Neural cell (in vitro differentiated cells): ENCODE measurements around the gene AZIN2. TPM values are rescaled to one million over a fixed set of nuclear protein-coding genes. Genes with fewer than 3 reads are reported as not detected.
"Not testable (repeated sequence)": the region's sequence is repeated elsewhere in the genome, so short reads cannot be mapped to it uniquely, and the experiment has no call there.

Experiments
- H2AFZ ChIP-seq: fragments of 200-600, 300-800 bp; sonication (generic), shearing (Covaris generic); 2 replicates; pipeline ENCODE4 v1.6.0; 2014; ENCODE audit warnings: low read depth, mild to moderate bottlenecking, antibody characterized with exemption, low read length, moderate library complexity
- H3F3A ChIP-seq: fragments of 200-600 bp; shearing (Covaris generic); 2 replicates; pipeline ENCODE4 v1.6.1; 2016; ENCODE audit warnings: mild to moderate bottlenecking, moderate library complexity, mixed read lengths, antibody characterized with exemption, low read length; ENCODE audit not compliant: insufficient read depth, poor library complexity, severe bottlenecking
- H3K27ac ChIP-seq: fragments of 200-600, 300-800 bp; sonication (generic), shearing (Covaris generic); 2 replicates; pipeline ENCODE4 v1.5.1; 2014; ENCODE audit warnings: mild to moderate bottlenecking, low read length, moderate library complexity
- H3K27me3 ChIP-seq: fragments of 300-800, 200-600 bp; sonication (generic), shearing (Covaris generic); 2 replicates; pipeline ENCODE4 v1.6.0; 2014; ENCODE audit warnings: mild to moderate bottlenecking, low read depth, low read length, moderate library complexity; ENCODE audit not compliant: insufficient read depth
- H3K36me3 ChIP-seq: fragments of 300-800, 200-600 bp; sonication (generic), shearing (Covaris generic); 2 replicates; pipeline ENCODE4 v1.5.1; 2014; ENCODE audit warnings: mild to moderate bottlenecking, antibody characterized with exemption, low read length, moderate library complexity; ENCODE audit not compliant: insufficient read depth
- H3K4me2 ChIP-seq: fragments of 300-800, 200-600 bp; sonication (generic), shearing (Covaris generic); 2 replicates; pipeline ENCODE4 v1.6.0; 2014; ENCODE audit warnings: mild to moderate bottlenecking, low read length
- H3K4me3 ChIP-seq: fragments of 300-800, 200-600 bp; sonication (generic), shearing (Covaris generic); 2 replicates; pipeline ENCODE4 v1.5.1; 2014; ENCODE audit warnings: mild to moderate bottlenecking, low read length, moderate library complexity
- H3K79me2 ChIP-seq: fragments of 200-600 bp; shearing (Covaris generic); replicated peaks from 2 replicates; pipeline ENCODE4 v1.6.0; 2014; ENCODE audit warnings: mild to moderate bottlenecking, low read length, moderate library complexity; ENCODE audit not compliant: insufficient read depth
- H3K9ac ChIP-seq: fragments of 300-800, 200-600 bp; sonication (generic), shearing (Covaris generic); 2 replicates; pipeline ENCODE4 v1.6.1; 2016; ENCODE audit warnings: mild to moderate bottlenecking, low read length, mixed read lengths
- H3K9me2 ChIP-seq: fragments of 200-600 bp; shearing (Covaris generic); 2 replicates; pipeline ENCODE4 v1.6.1; 2016; ENCODE audit warnings: mild to moderate bottlenecking, low read length, mixed read lengths; ENCODE audit not compliant: insufficient read depth
- H3K9me3 ChIP-seq: fragments of 200-600, 300-800 bp; sonication (generic), shearing (Covaris generic); 2 replicates; pipeline ENCODE4 v1.6.1; 2016; ENCODE audit warnings: mild to moderate bottlenecking, mixed run types, low read length, moderate library complexity, mixed read lengths
- H4K20me1 ChIP-seq: fragments of 200-600 bp; shearing (Covaris generic); 2 replicates; pipeline ENCODE4 v1.6.1; 2016; ENCODE audit warnings: mild to moderate bottlenecking, mixed run types; ENCODE audit not compliant: insufficient read depth
- EP300 ChIP-seq: fragments of 450-650 bp; conservative IDR thresholded peaks from 2 replicates; pipeline ENCODE4 v1.6.1; 2014; ENCODE audit warnings: antibody characterized with exemption, mild to moderate bottlenecking, moderate library complexity; ENCODE audit not compliant: poor library complexity, severe bottlenecking
- EZH2 ChIP-seq: fragments of 200-600, 300-800 bp; shearing (Covaris generic), sonication (generic); IDR thresholded peaks from 2 replicates; pipeline ENCODE4 v1.6.1; 2014; ENCODE audit warnings: antibody characterized with exemption, low read length, borderline replicate concordance, mild to moderate bottlenecking; ENCODE audit not compliant: insufficient read depth, poor library complexity, severe bottlenecking
- MXI1 ChIP-seq: fragments of 450-650 bp; conservative IDR thresholded peaks from 2 replicates; pipeline ENCODE4 v1.6.1; 2014; ENCODE audit warnings: antibody characterized with exemption, mild to moderate bottlenecking; ENCODE audit not compliant: poor library complexity, severe bottlenecking
- POLR2AphosphoS5 ChIP-seq: IDR thresholded peaks from 2 replicates; pipeline ENCODE4 v1.6.1; 2012
- RAD21 ChIP-seq: fragments of 450-650 bp; conservative IDR thresholded peaks from 2 replicates; pipeline ENCODE4 v1.6.1; 2014; ENCODE audit warnings: antibody characterized with exemption, mild to moderate bottlenecking, moderate library complexity
- SMC3 ChIP-seq: fragments of 450-650 bp; conservative IDR thresholded peaks from 2 replicates; pipeline ENCODE4 v1.6.1; 2014; ENCODE audit warnings: antibody characterized with exemption, mild to moderate bottlenecking, moderate library complexity; ENCODE audit not compliant: poor library complexity
- TAF1 ChIP-seq: IDR thresholded peaks from 2 replicates; pipeline ENCODE4 v1.6.1; 2012; ENCODE audit warnings: low read depth
- polyA plus RNA-seq: library from polyadenylated mRNA; depleted of rRNA; stranded (reverse); fragments of >200 nt; gene quantifications from 2 replicates; pipeline ENCODE4 v1.2.3, GENCODE V29; 2014
- TF ChIP-seq, protein P1 (sequence below): IDR thresholded peaks from 2 replicates; pipeline ENCODE4 v1.6.1; 2012; ENCODE audit warnings: borderline replicate concordance
- TF ChIP-seq, protein P2 (sequence below): fragments of 450-650 bp; IDR thresholded peaks from 2 replicates; pipeline ENCODE4 v1.5.1; 2014; ENCODE audit warnings: antibody characterized with exemption, mild to moderate bottlenecking, moderate library complexity; ENCODE audit not compliant: poor library complexity, severe bottlenecking

Gene AZIN2
- polyA plus RNA-seq, 1 donor from 2014 or later, result 22.7 TPM

DNA sequence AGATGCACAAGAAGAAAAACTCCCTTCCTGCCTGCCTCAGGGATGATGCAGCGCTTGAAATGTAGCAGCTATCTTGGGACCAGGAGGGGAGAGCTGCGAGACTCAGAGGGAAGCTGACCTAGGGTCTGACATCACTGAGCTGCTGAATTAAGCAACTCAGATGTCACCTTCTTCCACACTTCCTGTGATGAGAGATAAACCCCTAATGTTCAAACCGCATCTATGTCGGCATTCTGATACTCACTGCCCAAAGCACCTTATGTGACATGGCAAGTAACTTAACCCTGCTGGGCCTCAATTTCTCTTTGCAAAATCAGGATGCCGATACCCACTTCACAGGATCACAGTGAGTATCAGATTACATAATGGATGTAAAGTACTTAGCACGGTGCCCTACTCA is 35.1 kb upstream of the AZIN2 start:
- Histone ChIP-seq H3K27me3 (no peaks in the 10 kb centered on the region), H3K27ac (no peak overlapping the region), H3K4me3 (no peak overlapping the region), H3K36me3 (no peaks in the 10 kb centered on the region), H3K9ac (no peak overlapping the region), H2AFZ (no peak overlapping the region), H3K79me2 (no peaks in the 10 kb centered on the region), H3K9me3 (peaks cover 3% of the 10 kb centered on the region), H3K4me2 (no peak overlapping the region), H3K9me2 (no peaks in the 10 kb centered on the region), H4K20me1 (no peaks in the 10 kb centered on the region), H3F3A (no peaks in the 10 kb centered on the region)
- no peak for TF ChIP-seq TAF1
- TF ChIP-seq, protein P1, sequence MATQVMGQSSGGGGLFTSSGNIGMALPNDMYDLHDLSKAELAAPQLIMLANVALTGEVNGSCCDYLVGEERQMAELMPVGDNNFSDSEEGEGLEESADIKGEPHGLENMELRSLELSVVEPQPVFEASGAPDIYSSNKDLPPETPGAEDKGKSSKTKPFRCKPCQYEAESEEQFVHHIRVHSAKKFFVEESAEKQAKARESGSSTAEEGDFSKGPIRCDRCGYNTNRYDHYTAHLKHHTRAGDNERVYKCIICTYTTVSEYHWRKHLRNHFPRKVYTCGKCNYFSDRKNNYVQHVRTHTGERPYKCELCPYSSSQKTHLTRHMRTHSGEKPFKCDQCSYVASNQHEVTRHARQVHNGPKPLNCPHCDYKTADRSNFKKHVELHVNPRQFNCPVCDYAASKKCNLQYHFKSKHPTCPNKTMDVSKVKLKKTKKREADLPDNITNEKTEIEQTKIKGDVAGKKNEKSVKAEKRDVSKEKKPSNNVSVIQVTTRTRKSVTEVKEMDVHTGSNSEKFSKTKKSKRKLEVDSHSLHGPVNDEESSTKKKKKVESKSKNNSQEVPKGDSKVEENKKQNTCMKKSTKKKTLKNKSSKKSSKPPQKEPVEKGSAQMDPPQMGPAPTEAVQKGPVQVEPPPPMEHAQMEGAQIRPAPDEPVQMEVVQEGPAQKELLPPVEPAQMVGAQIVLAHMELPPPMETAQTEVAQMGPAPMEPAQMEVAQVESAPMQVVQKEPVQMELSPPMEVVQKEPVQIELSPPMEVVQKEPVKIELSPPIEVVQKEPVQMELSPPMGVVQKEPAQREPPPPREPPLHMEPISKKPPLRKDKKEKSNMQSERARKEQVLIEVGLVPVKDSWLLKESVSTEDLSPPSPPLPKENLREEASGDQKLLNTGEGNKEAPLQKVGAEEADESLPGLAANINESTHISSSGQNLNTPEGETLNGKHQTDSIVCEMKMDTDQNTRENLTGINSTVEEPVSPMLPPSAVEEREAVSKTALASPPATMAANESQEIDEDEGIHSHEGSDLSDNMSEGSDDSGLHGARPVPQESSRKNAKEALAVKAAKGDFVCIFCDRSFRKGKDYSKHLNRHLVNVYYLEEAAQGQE, result no peak
- no peak for TF ChIP-seq POLR2AphosphoS5
- TF ChIP-seq RAD21, result no peak

DNA sequence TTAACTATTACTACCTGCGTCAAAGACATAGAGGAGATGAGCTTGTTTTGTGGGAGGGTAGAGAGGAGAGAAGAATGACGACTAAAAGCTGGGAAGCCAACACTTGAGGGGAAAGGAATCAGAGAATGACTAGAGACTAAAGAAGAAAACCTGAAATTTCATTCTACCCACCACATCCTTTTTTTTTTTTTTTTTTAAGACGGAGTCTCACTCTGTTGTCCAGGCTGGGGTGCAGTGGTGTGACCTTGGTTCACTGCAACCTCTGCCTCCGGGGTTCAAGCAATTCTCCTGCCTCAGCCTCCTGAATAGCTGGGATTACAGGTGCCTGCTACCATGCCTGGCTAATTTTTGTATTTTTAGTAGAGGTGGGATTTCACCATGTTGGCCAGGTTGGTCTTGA is 34.7 kb upstream of the AZIN2 start:
- not testable (repeated sequence) for H3K9ac ChIP-seq, H3K27ac ChIP-seq, H3K36me3 ChIP-seq, H3F3A ChIP-seq, H2AFZ ChIP-seq, H3K4me3 ChIP-seq, H3K79me2 ChIP-seq, H3K9me3 ChIP-seq, H3K27me3 ChIP-seq, H4K20me1 ChIP-seq, H3K9me2 ChIP-seq, H3K4me2 ChIP-seq

DNA sequence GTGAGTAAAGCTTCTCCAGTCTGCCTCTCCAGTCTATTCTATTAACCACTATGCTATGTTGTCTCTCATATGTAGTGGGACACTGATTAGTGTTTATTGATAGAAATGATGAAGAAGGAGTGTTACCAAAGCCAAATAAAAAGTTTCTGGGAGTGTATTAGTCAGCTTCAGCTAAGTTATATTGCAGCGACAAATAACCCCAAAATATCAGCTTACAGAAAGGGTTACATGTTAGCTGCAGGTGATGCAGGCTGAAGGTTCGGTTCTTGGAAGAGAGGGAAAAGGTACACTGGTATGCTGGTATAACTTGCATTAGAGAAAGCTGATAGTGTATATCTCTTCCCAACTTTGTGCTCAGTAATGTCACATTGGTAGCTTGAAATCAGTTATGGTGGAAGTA is 33.7 kb upstream of the AZIN2 start:
- no peak overlapping the region for H3K4me2 ChIP-seq
- H3K9ac ChIP-seq, result no peak overlapping the region
- H3K79me2 ChIP-seq, result no peaks in the 10 kb centered on the region
- no peak overlapping the region for H2AFZ ChIP-seq
- peaks cover 3% of the 10 kb centered on the region for H3K9me3 ChIP-seq
- no peaks in the 10 kb centered on the region for H3K27me3 ChIP-seq
- H3K4me3 ChIP-seq, result no peak overlapping the region
- TF ChIP-seq TAF1 (no peak), EP300 (no peak), POLR2AphosphoS5 (no peak), MXI1 (no peak), SMC3 (no peak), EZH2 (no peak), RAD21 (no peak)
- TF ChIP-seq, protein P2, sequence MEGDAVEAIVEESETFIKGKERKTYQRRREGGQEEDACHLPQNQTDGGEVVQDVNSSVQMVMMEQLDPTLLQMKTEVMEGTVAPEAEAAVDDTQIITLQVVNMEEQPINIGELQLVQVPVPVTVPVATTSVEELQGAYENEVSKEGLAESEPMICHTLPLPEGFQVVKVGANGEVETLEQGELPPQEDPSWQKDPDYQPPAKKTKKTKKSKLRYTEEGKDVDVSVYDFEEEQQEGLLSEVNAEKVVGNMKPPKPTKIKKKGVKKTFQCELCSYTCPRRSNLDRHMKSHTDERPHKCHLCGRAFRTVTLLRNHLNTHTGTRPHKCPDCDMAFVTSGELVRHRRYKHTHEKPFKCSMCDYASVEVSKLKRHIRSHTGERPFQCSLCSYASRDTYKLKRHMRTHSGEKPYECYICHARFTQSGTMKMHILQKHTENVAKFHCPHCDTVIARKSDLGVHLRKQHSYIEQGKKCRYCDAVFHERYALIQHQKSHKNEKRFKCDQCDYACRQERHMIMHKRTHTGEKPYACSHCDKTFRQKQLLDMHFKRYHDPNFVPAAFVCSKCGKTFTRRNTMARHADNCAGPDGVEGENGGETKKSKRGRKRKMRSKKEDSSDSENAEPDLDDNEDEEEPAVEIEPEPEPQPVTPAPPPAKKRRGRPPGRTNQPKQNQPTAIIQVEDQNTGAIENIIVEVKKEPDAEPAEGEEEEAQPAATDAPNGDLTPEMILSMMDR, result no peak
- TF ChIP-seq, protein P1, result no peak
- H4K20me1 ChIP-seq, result no peaks in the 10 kb centered on the region
- H3K36me3 ChIP-seq, result no peaks in the 10 kb centered on the region
- H3K27ac ChIP-seq, result no peak overlapping the region
- H3K9me2 ChIP-seq, result no peaks in the 10 kb centered on the region
- no peaks in the 10 kb centered on the region for H3F3A ChIP-seq
